ENCODE results near the gene MINDY1.

Gene MINDY1

GRCh38 chr1:151051356-151052009 is 44.8 kb upstream of the MINDY1 start:
- Histone ChIP-seq H2AFZ (no peak overlapping the region), H3K36me3 (ENCODE audit: control insufficient read depth, insufficient read depth, low read length) (no peaks in the 10 kb centered on the region), H3K4me3 (ENCODE audit: low read depth, low read length) (no peak overlapping the region), H3K79me2 (peaks cover 6% of the 10 kb centered on the region), H3K4me1 (peaks cover 16% of the 10 kb centered on the region), H3K4me2 (ENCODE audit: low read length) (no peak overlapping the region), H3K27ac (no peak overlapping the region), H3K9ac (no peak overlapping the region), H3K27me3 (ENCODE audit: control insufficient read depth, insufficient read depth, low read length) (no peaks in the 10 kb centered on the region), H3K9me3 (ENCODE audit: control insufficient read depth, low read length) (no peaks in the 10 kb centered on the region)
- TF ChIP-seq CTCF (IDR thresholded peaks at IDR 0.05) = no peak

GRCh38 chr1:151050051-151050688 is 43.5 kb upstream of the MINDY1 start:
- H3K4me1 ChIP-seq = peaks cover 6% of the 10 kb centered on the region
- no peaks in the 10 kb centered on the region for H3K36me3 ChIP-seq (ENCODE audit: control insufficient read depth, insufficient read depth, low read length)
- peaks cover 2% of the 10 kb centered on the region for H3K79me2 ChIP-seq
- peak overlapping the region; percentile 12 for H3K4me2 ChIP-seq (ENCODE audit: low read length)
- H3K27me3 ChIP-seq (ENCODE audit: control insufficient read depth, insufficient read depth, low read length) = no peaks in the 10 kb centered on the region
- H2AFZ ChIP-seq = no peak overlapping the region
- TF ChIP-seq CTCF (IDR thresholded peaks at IDR 0.05) = no peak
- no peak overlapping the region for H3K27ac ChIP-seq
- no peak overlapping the region for H3K9ac ChIP-seq
- no peak overlapping the region for H3K4me3 ChIP-seq (ENCODE audit: low read depth, low read length)
- H3K9me3 ChIP-seq (ENCODE audit: control insufficient read depth, low read length) = no peaks in the 10 kb centered on the region

GRCh38 chr1:151049458-151049857 is 42.8 kb upstream of the MINDY1 start:
- H3K27ac ChIP-seq = no peak overlapping the region
- H3K4me1 ChIP-seq = peaks cover 4% of the 10 kb centered on the region
- H3K9ac ChIP-seq = no peak overlapping the region

GRCh38 chr1:151048645-151049032 is 41.9 kb upstream of the MINDY1 start:
- TF ChIP-seq CTCF (IDR thresholded peaks at IDR 0.05) = no peak
- peak overlapping the region; percentile 96 for H3K4me2 ChIP-seq (ENCODE audit: low read length)
- no peaks in the 10 kb centered on the region for H3K36me3 ChIP-seq (ENCODE audit: control insufficient read depth, insufficient read depth, low read length)
- H3K27ac ChIP-seq = peak overlapping the region; percentile 89
- peak overlapping the region; percentile 82 for H3K4me3 ChIP-seq (ENCODE audit: low read depth, low read length)
- H3K79me2 ChIP-seq = no peaks in the 10 kb centered on the region
- peaks cover 4% of the 10 kb centered on the region for H3K4me1 ChIP-seq
- H3K9ac ChIP-seq = no peak overlapping the region
- H2AFZ ChIP-seq = peak overlapping the region; percentile 91
- H3K9me3 ChIP-seq (ENCODE audit: control insufficient read depth, low read length) = no peaks in the 10 kb centered on the region
- no peaks in the 10 kb centered on the region for H3K27me3 ChIP-seq (ENCODE audit: control insufficient read depth, insufficient read depth, low read length)

More at GRCh38 chr1:151049458-151049857, 42.8 kb upstream of the MINDY1 start:
- no peak overlapping the region for H3K4me3 ChIP-seq (ENCODE audit: low read depth, low read length)
- H3K9me3 ChIP-seq (ENCODE audit: control insufficient read depth, low read length) = no peaks in the 10 kb centered on the region
- H3K79me2 ChIP-seq = no peaks in the 10 kb centered on the region
- no peaks in the 10 kb centered on the region for H3K36me3 ChIP-seq (ENCODE audit: control insufficient read depth, insufficient read depth, low read length)
- no peaks in the 10 kb centered on the region for H3K27me3 ChIP-seq (ENCODE audit: control insufficient read depth, insufficient read depth, low read length)
- no peak overlapping the region for H2AFZ ChIP-seq
- no peak for TF ChIP-seq CTCF (IDR thresholded peaks at IDR 0.05)
- no peak overlapping the region for H3K4me2 ChIP-seq (ENCODE audit: low read length)

Data from parathyroid adenoma (tissue), 2 donors.